Chondrocyte (in vitro differentiated cells): ENCODE results near the gene BMPER. TPM values are rescaled to one million over a fixed set of nuclear protein-coding genes. Genes with fewer than 3 reads are reported as not detected.
A peak's percentile ranks its signal among the peaks of the same experiment; 100 is the strongest.

ENCODE experiments used
- DNase-seq: peaks from one replicate; pipeline ENCODE4 v3.0.0; 2021; ENCODE audit warnings: mixed read lengths, low spot score
- H3K27ac Mint-ChIP-seq: one replicate; pipeline ENCODE4 v1.8.0; 2021; ENCODE audit warnings: mild to moderate bottlenecking, moderate library complexity, mixed read lengths; ENCODE audit not compliant: unreplicated experiment
- H3K27me3 Mint-ChIP-seq: 2 replicates; pipeline ENCODE4 v1.8.0; 2021; ENCODE audit warnings: low read depth, mixed read lengths
- H3K36me3 Mint-ChIP-seq: 2 replicates; pipeline ENCODE4 v1.8.0; 2021; ENCODE audit warnings: low read depth, mixed read lengths
- H3K4me1 Mint-ChIP-seq: 2 replicates; pipeline ENCODE4 v1.8.0; 2021; ENCODE audit warnings: low read depth, mild to moderate bottlenecking, mixed read lengths
- H3K4me3 Mint-ChIP-seq: one replicate; pipeline ENCODE4 v1.8.0; 2021; ENCODE audit warnings: mild to moderate bottlenecking, moderate library complexity, mixed read lengths; ENCODE audit not compliant: unreplicated experiment
- H3K9me3 Mint-ChIP-seq: 2 replicates; pipeline ENCODE4 v1.8.0; 2021; ENCODE audit warnings: low read depth, mixed read lengths
- CTCF ChIP-seq: fragments of 200-600 bp; sonication (generic); IDR thresholded peaks from 2 replicates; pipeline ENCODE4 v1.5.0; 2021; ENCODE audit warnings: antibody characterized with exemption, mild to moderate bottlenecking, moderate library complexity
- total RNA-seq: library from RNA; stranded (reverse); gene quantifications from 3 replicates; pipeline ENCODE4 v1.2.1, GENCODE V29; 2021

Gene BMPER
- total RNA-seq, 1 donor from 2014 or later: 0.30 TPM

DNA sequence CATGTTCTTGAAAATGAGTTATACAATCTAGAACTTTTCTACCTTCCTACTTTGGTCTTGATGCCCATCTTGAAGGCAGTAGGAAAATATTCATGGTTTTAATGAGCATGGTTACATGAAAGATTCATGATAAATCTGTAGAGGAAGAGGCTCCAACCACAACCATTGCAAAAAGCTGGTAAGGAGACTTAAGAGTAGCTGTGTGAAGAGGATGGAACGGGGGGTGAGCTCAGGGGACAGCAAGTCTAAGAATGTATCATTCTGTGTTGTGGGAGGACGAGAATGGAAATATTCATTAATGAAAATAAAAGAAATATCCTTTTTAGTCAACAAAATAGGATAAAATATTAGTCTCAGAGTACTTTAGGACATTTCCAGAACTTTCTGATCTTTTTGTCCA is 81.1 kb downstream of the BMPER start:
- Mint-ChIP-seq H3K9me3 (no peaks in the 10 kb centered on the region), H3K4me1 (peaks cover 18% of the 10 kb centered on the region), H3K27me3 (no peaks in the 10 kb centered on the region), H3K36me3 (peaks cover 2% of the 10 kb centered on the region), H3K4me3 (no peak overlapping the region), H3K27ac (peak overlapping the region; percentile 80)
- DNase-seq: no peak
- TF ChIP-seq CTCF: no peak

- Mint-ChIP-seq H3K4me1 (peaks cover 11% of the 10 kb centered on the region), H3K4me3 (no peak overlapping the region), H3K27me3 (no peaks in the 10 kb centered on the region), H3K27ac (peak overlapping the region; percentile 80), H3K9me3 (no peaks in the 10 kb centered on the region), H3K36me3 (peaks cover 2% of the 10 kb centered on the region)
- no peak for DNase-seq
- TF ChIP-seq CTCF: no peak
These were observed 81.9 kb downstream of the BMPER start for GRCh38 chr7:33986951-33987947.

- H3K27me3 Mint-ChIP-seq: no peaks in the 10 kb centered on the region
- no peak overlapping the region for H3K27ac Mint-ChIP-seq
- H3K9me3 Mint-ChIP-seq: no peaks in the 10 kb centered on the region
- H3K4me1 Mint-ChIP-seq: peaks cover 24% of the 10 kb centered on the region
- no peak for TF ChIP-seq CTCF
- no peaks in the 10 kb centered on the region for H3K36me3 Mint-ChIP-seq
- no peak for DNase-seq
- H3K4me3 Mint-ChIP-seq: no peak overlapping the region
These were observed 91.6 kb downstream of the BMPER start for GRCh38 chr7:33996899-33997298.

DNA sequence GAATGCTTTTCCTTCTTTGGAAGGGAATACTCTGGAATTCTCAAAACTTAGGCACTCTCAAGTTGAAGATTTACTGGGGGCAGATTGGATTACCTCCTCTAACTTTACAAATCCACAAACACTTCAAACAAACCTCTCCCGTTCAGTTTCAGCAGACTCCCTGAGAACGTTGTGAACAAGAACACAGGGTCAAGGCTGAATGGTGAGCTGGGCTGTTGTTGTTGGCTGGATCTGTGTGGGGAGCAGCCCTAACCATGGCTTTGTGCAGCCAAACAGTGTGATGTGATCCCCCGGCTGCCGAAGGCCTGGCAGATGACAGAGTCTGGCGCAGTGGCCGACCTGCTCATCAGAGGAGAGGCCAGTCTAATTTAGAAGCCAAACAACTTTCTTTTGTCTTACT is 93.1 kb downstream of the BMPER start:
- DNase-seq: no peak
- no peak for TF ChIP-seq CTCF
- H3K4me3 Mint-ChIP-seq: no peak overlapping the region
- peaks cover 24% of the 10 kb centered on the region for H3K4me1 Mint-ChIP-seq
- no peaks in the 10 kb centered on the region for H3K27me3 Mint-ChIP-seq
- peaks cover 8% of the 10 kb centered on the region for H3K9me3 Mint-ChIP-seq
- H3K36me3 Mint-ChIP-seq: no peaks in the 10 kb centered on the region
- H3K27ac Mint-ChIP-seq: peak overlapping the region; percentile 15

DNA sequence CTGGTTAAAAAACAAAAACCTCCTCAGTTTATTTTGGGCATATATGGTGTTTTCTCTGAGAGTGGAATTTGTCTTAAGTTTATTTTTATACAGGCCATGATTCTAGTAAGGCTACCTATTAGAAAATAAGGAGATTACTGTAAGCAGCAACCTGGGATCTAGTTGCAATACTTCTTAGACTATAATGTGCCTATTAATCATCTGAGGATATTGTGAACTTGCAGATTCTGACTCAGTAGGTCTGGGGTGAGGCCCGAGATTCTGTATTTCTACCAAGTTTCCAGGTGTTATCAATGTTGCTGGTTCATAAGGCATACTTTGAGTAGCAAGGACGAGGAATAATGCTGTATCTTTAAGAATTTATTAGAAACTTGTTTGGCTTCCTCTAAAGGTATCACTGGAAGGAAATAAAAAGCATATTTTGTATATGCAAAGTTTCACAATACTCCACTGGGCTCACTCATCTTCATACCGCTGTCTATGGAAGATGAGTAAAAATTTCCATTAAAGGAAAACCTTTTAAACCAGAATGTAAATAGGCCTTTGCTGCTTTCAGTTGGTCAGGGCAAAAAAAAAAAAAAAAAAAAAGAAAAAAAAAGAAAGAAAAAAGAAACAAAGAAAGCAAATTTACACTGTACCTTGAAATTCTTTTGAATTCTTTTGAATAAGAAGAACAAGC is 105.8 kb downstream of the BMPER start:
- TF ChIP-seq CTCF: no peak
- no peak overlapping the region for H3K4me3 Mint-ChIP-seq
- no peaks in the 10 kb centered on the region for H3K27me3 Mint-ChIP-seq
- no peak overlapping the region for H3K27ac Mint-ChIP-seq
- H3K36me3 Mint-ChIP-seq: no peaks in the 10 kb centered on the region
- DNase-seq: no peak
- peaks cover 15% of the 10 kb centered on the region for H3K4me1 Mint-ChIP-seq
- no peaks in the 10 kb centered on the region for H3K9me3 Mint-ChIP-seq
